Measurements from ENCODE around the gene GALNT10.

Gene GALNT10

DNA sequence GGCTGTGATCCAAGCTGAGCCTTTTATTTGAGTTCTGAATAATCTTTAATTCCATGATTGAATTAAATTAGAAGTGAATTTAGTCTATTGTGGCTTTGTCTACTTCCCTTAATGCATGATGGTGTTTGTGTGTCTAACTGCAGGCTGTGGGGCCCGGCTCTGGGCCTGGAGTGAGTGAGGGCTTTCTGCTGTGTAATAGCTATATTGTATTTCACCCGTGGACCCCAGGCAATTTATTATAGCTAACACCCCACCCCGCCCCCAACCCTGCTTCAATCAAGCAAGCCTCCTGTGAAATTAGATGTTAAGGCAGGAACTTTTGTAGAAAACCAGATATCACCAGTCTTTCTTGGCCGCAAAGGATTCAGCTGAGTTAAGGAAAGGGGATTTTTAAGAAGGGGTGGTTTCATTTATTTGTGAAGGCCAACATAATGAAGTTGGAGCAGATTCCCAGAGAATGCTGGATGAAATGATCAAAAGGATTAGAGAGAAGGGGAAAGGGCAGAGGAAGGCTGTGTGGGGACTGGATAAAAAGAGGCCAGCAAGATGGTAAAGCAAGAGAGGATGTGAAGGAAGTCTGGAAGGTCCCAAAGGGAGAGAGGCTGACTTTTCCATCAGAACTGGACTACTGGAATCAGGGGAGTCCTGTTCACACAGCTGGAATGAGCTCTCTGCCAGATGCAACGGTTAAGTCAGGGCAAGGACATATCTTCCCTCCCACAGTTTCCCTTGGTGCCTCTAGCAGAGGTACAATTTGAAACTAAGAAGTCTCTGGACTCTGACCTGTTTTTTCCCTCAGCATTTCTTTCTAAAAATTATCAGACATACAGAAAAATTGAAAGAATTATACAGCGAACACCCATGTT, 129.9 kb downstream of the GALNT10 start:
- H3K27me3 ChIP-seq (ENCODE audit: control insufficient read depth, insufficient read depth, low read length): no peaks in the 10 kb centered on the region
- no peak overlapping the region for H3K4me3 ChIP-seq (ENCODE audit: low read length)
- H3K36me3 ChIP-seq (ENCODE audit: insufficient read depth, low read length): peaks cover 18% of the 10 kb centered on the region
- no peak overlapping the region for H3K9ac ChIP-seq (ENCODE audit: low read depth, low read length)
- H3K9me3 ChIP-seq (replicated peaks; ENCODE audit: low read length): no peaks in the 10 kb centered on the region
- no peak overlapping the region for H3K4me2 ChIP-seq (ENCODE audit: low read length)
- no peaks in the 10 kb centered on the region for H3K4me1 ChIP-seq (ENCODE audit: control insufficient read depth, insufficient read depth, low read length)

DNA sequence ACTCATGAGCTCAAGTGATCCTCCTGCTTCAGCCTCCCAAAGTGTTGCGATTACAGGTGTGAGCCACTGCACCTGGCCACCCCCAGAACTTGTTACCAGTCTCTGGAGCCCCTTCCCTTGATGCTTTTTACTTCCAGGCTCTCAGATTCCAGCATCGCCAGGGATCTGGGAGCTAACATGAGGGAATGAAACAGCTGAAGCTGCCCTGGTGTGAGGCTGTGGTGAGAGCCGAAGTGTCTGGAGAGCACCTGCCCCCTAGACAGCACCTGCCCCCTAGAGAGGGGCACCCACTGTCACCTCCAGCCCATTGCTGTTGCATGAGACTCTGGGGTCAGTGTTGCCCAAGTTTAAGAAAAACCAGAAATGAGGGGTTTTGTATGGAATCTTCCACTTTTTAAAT, 131.0 kb downstream of the GALNT10 start:
- Histone ChIP-seq H3K4me3 (ENCODE audit: low read length) (no peak overlapping the region), H3K9ac (ENCODE audit: low read depth, low read length) (no peak overlapping the region), H3K4me1 (ENCODE audit: control insufficient read depth, insufficient read depth, low read length) (no peaks in the 10 kb centered on the region), H3K9me3 (replicated peaks; ENCODE audit: low read length) (no peaks in the 10 kb centered on the region), H3K4me2 (ENCODE audit: low read length) (no peak overlapping the region), H3K36me3 (ENCODE audit: insufficient read depth, low read length) (peaks cover 18% of the 10 kb centered on the region), H3K27me3 (ENCODE audit: control insufficient read depth, insufficient read depth, low read length) (no peaks in the 10 kb centered on the region)

DNA sequence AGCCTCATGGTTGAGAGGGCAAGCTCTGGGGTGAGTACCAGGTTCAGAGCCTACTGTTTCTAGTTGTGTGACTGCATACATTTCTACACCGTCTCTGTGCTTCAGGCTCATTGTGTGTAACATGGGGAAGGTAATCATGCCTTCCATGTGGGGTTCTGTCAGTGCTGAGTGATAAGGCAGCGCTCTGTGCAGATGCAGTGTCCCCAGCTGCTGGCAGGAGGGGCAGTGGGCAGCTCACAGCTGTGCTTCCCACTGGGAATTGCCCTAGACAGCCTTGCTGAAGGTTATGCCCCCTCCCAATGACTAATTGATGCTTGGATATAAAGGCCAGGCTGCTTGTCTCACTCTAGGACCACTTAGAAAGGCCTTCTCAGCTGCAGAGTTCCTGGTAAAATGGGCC, 133.5 kb downstream of the GALNT10 start:
- no peaks in the 10 kb centered on the region for H3K4me1 ChIP-seq (ENCODE audit: control insufficient read depth, insufficient read depth, low read length)
- H3K4me3 ChIP-seq (ENCODE audit: low read length): no peak overlapping the region
- no peaks in the 10 kb centered on the region for H3K27me3 ChIP-seq (ENCODE audit: control insufficient read depth, insufficient read depth, low read length)
- H3K9me3 ChIP-seq (replicated peaks; ENCODE audit: low read length): no peaks in the 10 kb centered on the region
- no peak overlapping the region for H3K9ac ChIP-seq (ENCODE audit: low read depth, low read length)
- no peak overlapping the region for H3K4me2 ChIP-seq (ENCODE audit: low read length)
- peaks cover 11% of the 10 kb centered on the region for H3K36me3 ChIP-seq (ENCODE audit: insufficient read depth, low read length)

DNA sequence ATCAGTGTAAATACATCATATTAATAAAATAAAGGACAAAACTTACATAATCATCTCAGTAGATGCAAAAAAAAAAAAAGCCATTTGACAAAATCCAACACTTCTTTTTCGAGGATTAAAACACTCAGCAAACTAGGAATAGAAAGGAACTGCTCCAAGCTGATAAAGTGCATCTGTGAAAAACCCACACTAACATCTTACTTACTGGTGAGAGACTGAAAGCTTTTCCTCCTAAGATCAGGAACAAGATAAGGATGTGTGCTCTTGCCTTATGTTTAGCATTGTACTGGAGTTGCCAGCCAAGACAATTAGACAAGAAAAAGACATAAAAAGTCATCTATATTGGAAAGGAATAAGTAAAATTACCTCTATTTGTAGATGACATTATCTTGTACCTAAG, 135.0 kb downstream of the GALNT10 start:
- Histone ChIP-seq H3K27me3 (ENCODE audit: control insufficient read depth, insufficient read depth, low read length) (no peaks in the 10 kb centered on the region), H3K4me1 (ENCODE audit: control insufficient read depth, insufficient read depth, low read length) (no peaks in the 10 kb centered on the region), H3K4me3 (ENCODE audit: low read length) (no peak overlapping the region), H3K36me3 (ENCODE audit: insufficient read depth, low read length) (peaks cover 18% of the 10 kb centered on the region), H3K4me2 (ENCODE audit: low read length) (no peak overlapping the region), H3K9ac (ENCODE audit: low read depth, low read length) (no peak overlapping the region), H3K9me3 (replicated peaks; ENCODE audit: low read length) (no peaks in the 10 kb centered on the region)

DNA sequence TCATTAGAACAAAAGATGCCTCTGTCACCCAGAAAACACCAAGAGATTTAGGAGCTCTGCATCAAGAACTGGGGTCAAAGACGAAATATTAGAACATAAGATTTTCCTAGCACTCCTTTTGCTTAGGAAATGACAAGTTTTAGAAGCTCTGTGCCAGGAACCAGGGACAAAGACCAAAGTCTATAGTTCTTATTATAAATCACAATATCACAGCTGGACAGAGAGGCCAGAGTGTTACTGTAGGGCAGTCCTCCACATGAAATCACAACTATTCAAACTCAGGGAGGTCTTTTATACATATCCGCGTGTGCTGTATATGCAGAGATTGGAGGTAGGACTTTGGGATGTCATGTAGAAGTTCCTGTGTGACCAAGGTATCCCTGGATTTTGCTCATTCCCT, 138.5 kb downstream of the GALNT10 start:
- Histone ChIP-seq H3K9me3 (replicated peaks; ENCODE audit: low read length) (no peaks in the 10 kb centered on the region), H3K9ac (ENCODE audit: low read depth, low read length) (no peak overlapping the region), H3K27me3 (ENCODE audit: control insufficient read depth, insufficient read depth, low read length) (no peaks in the 10 kb centered on the region), H3K4me3 (ENCODE audit: low read length) (no peak overlapping the region), H3K4me2 (ENCODE audit: low read length) (no peak overlapping the region), H3K4me1 (ENCODE audit: control insufficient read depth, insufficient read depth, low read length) (no peaks in the 10 kb centered on the region), H3K36me3 (ENCODE audit: insufficient read depth, low read length) (peaks cover 44% of the 10 kb centered on the region)

DNA sequence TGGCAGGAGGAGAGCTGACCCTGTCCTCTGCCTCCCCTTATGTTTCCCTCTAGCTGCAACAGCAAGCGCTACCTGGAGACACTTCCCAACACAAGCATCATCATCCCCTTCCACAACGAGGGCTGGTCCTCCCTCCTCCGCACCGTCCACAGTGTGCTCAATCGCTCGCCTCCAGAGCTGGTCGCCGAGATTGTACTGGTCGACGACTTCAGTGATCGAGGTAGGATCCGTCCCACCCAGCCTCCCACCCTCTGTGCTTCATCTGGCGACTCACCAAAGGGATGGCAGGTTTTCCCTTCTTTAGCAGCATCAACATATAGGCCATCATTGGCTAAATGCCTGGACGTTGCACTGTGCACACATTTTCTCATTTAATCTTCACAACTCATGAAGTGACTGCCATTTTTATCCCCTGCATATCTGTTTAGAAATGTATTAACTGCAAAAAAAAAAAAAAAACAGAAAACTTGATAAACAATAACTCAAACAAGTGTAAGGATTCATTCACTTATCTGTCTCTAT, 139.0 kb downstream of the GALNT10 start:
- H3K4me3 ChIP-seq (ENCODE audit: low read length): no peak overlapping the region
- no peaks in the 10 kb centered on the region for H3K27me3 ChIP-seq (ENCODE audit: control insufficient read depth, insufficient read depth, low read length)
- no peaks in the 10 kb centered on the region for H3K9me3 ChIP-seq (replicated peaks; ENCODE audit: low read length)
- H3K4me1 ChIP-seq (ENCODE audit: control insufficient read depth, insufficient read depth, low read length): no peaks in the 10 kb centered on the region
- no peak overlapping the region for H3K9ac ChIP-seq (ENCODE audit: low read depth, low read length)
- no peak overlapping the region for H3K4me2 ChIP-seq (ENCODE audit: low read length)
- peaks cover 46% of the 10 kb centered on the region for H3K36me3 ChIP-seq (ENCODE audit: insufficient read depth, low read length)

DNA sequence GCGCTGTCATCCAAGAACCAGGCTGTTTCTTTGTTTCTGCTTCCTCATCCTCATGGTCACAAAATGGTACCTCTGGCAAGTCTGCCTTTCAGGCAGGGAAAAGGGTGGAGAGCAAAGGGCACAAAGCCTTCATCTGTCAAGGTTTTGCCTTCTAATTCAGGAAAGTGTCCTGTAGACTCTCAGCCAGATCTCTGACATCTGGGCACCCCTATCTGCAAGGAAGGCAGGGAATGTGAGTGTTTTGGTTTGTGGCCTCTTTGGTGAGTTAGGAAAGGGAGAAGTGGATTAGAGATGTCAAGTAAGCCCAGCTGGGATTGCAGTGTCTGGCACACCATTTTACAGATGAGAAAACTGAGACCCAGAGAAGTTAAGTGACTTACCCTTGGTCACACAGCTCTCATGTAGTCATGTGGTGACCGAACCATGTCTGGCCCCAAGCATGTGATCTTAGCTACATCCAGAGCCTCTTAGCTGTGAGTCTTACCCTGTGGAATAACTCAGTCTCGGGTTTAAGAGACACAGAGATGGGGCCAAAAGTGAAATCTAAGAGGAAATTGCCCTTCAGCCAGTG, 139.6 kb downstream of the GALNT10 start:
- Histone ChIP-seq H3K9ac (ENCODE audit: low read depth, low read length) (no peak overlapping the region), H3K4me1 (ENCODE audit: control insufficient read depth, insufficient read depth, low read length) (no peaks in the 10 kb centered on the region), H3K4me2 (ENCODE audit: low read length) (no peak overlapping the region), H3K27me3 (ENCODE audit: control insufficient read depth, insufficient read depth, low read length) (no peaks in the 10 kb centered on the region), H3K4me3 (ENCODE audit: low read length) (no peak overlapping the region), H3K36me3 (ENCODE audit: insufficient read depth, low read length) (peaks cover 50% of the 10 kb centered on the region), H3K9me3 (replicated peaks; ENCODE audit: low read length) (no peaks in the 10 kb centered on the region)

DNA sequence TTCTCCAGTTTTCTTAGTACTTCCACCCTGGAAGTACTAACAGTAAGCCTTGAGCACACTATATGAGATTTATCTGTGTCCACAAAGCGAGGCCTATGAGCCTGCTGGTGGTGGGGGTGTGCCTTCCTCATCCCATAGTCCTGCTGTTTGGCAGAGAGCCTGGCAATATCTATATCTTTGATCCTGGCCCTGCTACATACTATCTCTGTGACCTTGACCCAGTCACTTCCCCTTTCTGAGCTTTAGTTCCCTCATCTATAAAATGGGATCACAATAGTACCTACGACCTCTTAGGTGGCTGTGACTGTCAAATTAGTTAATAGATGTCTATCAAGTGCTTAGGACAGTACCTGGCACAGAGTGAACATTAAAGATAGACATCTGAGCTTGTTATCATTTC, 140.7 kb downstream of the GALNT10 start:
- Histone ChIP-seq H3K4me3 (ENCODE audit: low read length) (no peak overlapping the region), H3K27me3 (ENCODE audit: control insufficient read depth, insufficient read depth, low read length) (no peaks in the 10 kb centered on the region), H3K9me3 (replicated peaks; ENCODE audit: low read length) (no peaks in the 10 kb centered on the region), H3K36me3 (ENCODE audit: insufficient read depth, low read length) (peaks cover 57% of the 10 kb centered on the region), H3K9ac (ENCODE audit: low read depth, low read length) (no peak overlapping the region), H3K4me1 (ENCODE audit: control insufficient read depth, insufficient read depth, low read length) (no peaks in the 10 kb centered on the region), H3K4me2 (ENCODE audit: low read length) (no peak overlapping the region)

DNA sequence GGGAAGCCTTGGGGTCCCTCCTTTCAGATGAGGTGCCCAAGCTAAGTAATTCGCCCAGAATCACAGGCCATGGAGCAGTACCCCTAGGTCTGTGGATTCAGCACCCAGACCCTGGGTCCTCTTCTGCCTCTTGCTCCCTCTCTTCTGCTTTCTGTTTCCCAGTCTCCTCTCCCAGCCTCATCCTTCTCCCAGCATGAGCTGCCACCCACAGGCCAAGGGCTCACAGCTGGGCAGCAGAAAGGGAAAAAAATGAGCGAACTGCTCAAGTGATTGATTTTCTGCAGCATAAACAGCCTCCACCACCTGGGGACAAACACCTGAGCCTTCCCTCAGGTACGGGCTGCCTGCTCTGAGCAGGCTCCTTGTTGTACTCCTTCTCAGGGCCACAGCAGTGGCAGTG, 141.4 kb downstream of the GALNT10 start:
- H3K36me3 ChIP-seq (ENCODE audit: insufficient read depth, low read length): peaks cover 60% of the 10 kb centered on the region
- no peak overlapping the region for H3K4me3 ChIP-seq (ENCODE audit: low read length)
- no peaks in the 10 kb centered on the region for H3K27me3 ChIP-seq (ENCODE audit: control insufficient read depth, insufficient read depth, low read length)
- no peak overlapping the region for H3K4me2 ChIP-seq (ENCODE audit: low read length)
- no peaks in the 10 kb centered on the region for H3K4me1 ChIP-seq (ENCODE audit: control insufficient read depth, insufficient read depth, low read length)
- H3K9ac ChIP-seq (ENCODE audit: low read depth, low read length): no peak overlapping the region
- no peaks in the 10 kb centered on the region for H3K9me3 ChIP-seq (replicated peaks; ENCODE audit: low read length)

DNA sequence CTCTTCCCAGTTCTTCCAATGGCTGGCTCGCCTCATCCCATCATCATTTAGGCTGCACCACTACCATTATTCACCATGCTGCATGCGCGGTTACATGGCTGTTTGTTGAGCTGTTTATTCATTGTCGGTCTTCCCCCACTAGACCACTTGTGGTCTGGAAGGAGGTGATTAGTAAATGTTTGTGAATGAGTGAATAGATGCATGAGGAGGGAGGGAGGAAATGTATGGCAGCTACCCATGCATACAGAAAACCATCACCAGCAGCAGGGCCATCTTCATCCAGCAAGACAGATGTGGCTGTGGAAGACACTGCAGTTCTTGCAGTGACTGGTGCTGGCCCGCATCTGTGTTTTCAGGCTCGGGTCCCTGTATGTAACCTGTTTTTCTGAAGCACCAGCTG, 141.9 kb downstream of the GALNT10 start:
- no peak overlapping the region for H3K4me3 ChIP-seq (ENCODE audit: low read length)
- no peak overlapping the region for H3K4me2 ChIP-seq (ENCODE audit: low read length)
- H3K4me1 ChIP-seq (ENCODE audit: control insufficient read depth, insufficient read depth, low read length): no peaks in the 10 kb centered on the region
- H3K9ac ChIP-seq (ENCODE audit: low read depth, low read length): no peak overlapping the region
- no peaks in the 10 kb centered on the region for H3K27me3 ChIP-seq (ENCODE audit: control insufficient read depth, insufficient read depth, low read length)
- no peaks in the 10 kb centered on the region for H3K9me3 ChIP-seq (replicated peaks; ENCODE audit: low read length)
- H3K36me3 ChIP-seq (ENCODE audit: insufficient read depth, low read length): peaks cover 60% of the 10 kb centered on the region

DNA sequence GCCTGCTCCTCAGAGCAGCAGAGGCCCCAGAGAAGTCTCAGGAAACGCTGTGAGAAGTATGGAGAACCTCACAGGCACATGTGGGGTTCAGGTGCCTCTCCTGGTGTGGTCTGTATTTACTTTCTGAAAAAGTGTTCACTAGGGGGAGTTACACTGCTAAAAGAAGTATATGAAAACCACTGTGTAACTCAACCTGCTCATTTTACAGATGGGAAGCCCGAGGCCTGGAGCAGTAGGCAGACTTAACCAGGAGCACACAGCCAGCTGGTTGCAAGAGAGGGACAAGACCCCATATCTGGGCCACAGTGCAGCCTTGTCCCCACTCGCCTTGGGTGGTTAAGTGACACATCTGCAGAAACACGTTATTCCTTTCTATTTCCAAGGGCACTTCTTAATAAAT, 142.5 kb downstream of the GALNT10 start:
- Histone ChIP-seq H3K36me3 (ENCODE audit: insufficient read depth, low read length) (peaks cover 61% of the 10 kb centered on the region), H3K4me2 (ENCODE audit: low read length) (no peak overlapping the region)

More for the DNA sequence above, 142.5 kb downstream of the GALNT10 start:
- Histone ChIP-seq H3K4me3 (ENCODE audit: low read length) (no peak overlapping the region), H3K9ac (ENCODE audit: low read depth, low read length) (no peak overlapping the region), H3K9me3 (replicated peaks; ENCODE audit: low read length) (no peaks in the 10 kb centered on the region), H3K27me3 (ENCODE audit: control insufficient read depth, insufficient read depth, low read length) (no peaks in the 10 kb centered on the region), H3K4me1 (ENCODE audit: control insufficient read depth, insufficient read depth, low read length) (no peaks in the 10 kb centered on the region)

Data from skeletal muscle satellite cell (primary cell).